K562 (cell line): ENCODE data around the gene LCA5L. TPM values are rescaled to one million over a fixed set of nuclear protein-coding genes. Genes with fewer than 3 reads are reported as not detected.

ENCODE experiments used
- BRD4 ChIP-seq: fragments of 200-600 bp; sonication (generic); IDR thresholded peaks from 2 replicates; pipeline ENCODE4 v1.6.1; 2017; ENCODE audit warnings: inconsistent platforms
- CHD2 ChIP-seq: IDR thresholded peaks from 2 replicates; pipeline ENCODE4 v1.6.1; 2011; ENCODE audit warnings: low read depth, low read length
- CREB3L1 ChIP-seq: fragments of 450-650 bp; IDR thresholded peaks from 2 replicates; pipeline ENCODE4 v1.6.1; 2014; ENCODE audit warnings: low read depth, mild to moderate bottlenecking, moderate library complexity, borderline replicate concordance
- DIDO1 ChIP-seq: fragments of 450-650 bp; IDR thresholded peaks from 2 replicates; pipeline ENCODE4 v1.6.1; 2016; ENCODE audit warnings: low read depth, missing biosample characterization, missing genetic modification characterization
- HCFC1 ChIP-seq: IDR thresholded peaks from 2 replicates; pipeline ENCODE4 v1.6.1; 2012; ENCODE audit warnings: low read depth, low read length, improper control_type of control experiment
- HDAC1 ChIP-seq, 2 experiments: fragments of 450-650 bp; IDR thresholded peaks; 2 replicates each; pipeline ENCODE4 v1.6.1; 2016 to 2017; ENCODE audit warnings: inconsistent platforms in 1 of 2, mild to moderate bottlenecking in 1 of 2, moderate library complexity in 1 of 2
- HIVEP1 ChIP-seq: fragments of 250-450 bp; sonication (Bioruptor Pico); IDR thresholded peaks from 2 replicates; pipeline ENCODE4 v1.4.0; 2020; ENCODE audit warnings: mild to moderate bottlenecking
- KAT7 ChIP-seq: sonication (generic); formaldehyde crosslinking; IDR thresholded peaks from 2 replicates; pipeline ENCODE4 v1.8.0; 2022; ENCODE audit warnings: missing genetic modification reagents, mild to moderate bottlenecking, borderline replicate concordance
- PHF21A ChIP-seq: fragments of 450-650 bp; IDR thresholded peaks from 2 replicates; pipeline ENCODE4 v1.6.1; 2017; ENCODE audit warnings: low read depth, borderline replicate concordance
- POLR2H ChIP-seq: IDR thresholded peaks from 2 replicates; pipeline ENCODE4 v1.6.1; 2016; ENCODE audit warnings: missing genetic modification characterization, low read depth, mild to moderate bottlenecking, control low read depth, missing compliant biosample characterization, moderate library complexity
- POLR3G ChIP-seq: IDR thresholded peaks from 2 replicates; pipeline ENCODE4 v1.6.1; 2011; ENCODE audit not compliant: insufficient read length, insufficient replicate concordance; ENCODE audit errors: extremely low read depth
- PRPF4 ChIP-seq: fragments of 200-400 bp; formaldehyde crosslinking; IDR thresholded peaks from one replicate; pipeline ENCODE4 v1.6.1; 2017; ENCODE audit warnings: low read length, low read depth, mild to moderate bottlenecking; ENCODE audit not compliant: insufficient read depth, poor library complexity, severe bottlenecking
- PYGO2 ChIP-seq: fragments of 450-650 bp; IDR thresholded peaks from 2 replicates; pipeline ENCODE4 v1.6.1; 2016; ENCODE audit warnings: mild to moderate bottlenecking, missing genetic modification characterization, moderate library complexity, missing compliant biosample characterization
- RAD21 ChIP-seq, 2 experiments: fragments of 250-450 bp in 1 of 2; fragments of 450-650 bp in 1 of 2; sonication (Bioruptor Pico) in 1 of 2; formaldehyde crosslinking in 1 of 2; IDR thresholded peaks in 1 of 2; conservative IDR thresholded peaks in 1 of 2; 2 replicates each; pipeline versions ENCODE4 v1.4.0 to v1.8.0; 2020 to 2022; ENCODE audit warnings: mild to moderate bottlenecking in 2 of 2, moderate library complexity in 1 of 2
- RAD51 ChIP-seq: fragments of 450-650 bp; IDR thresholded peaks from 2 replicates; pipeline ENCODE4 v1.7.1; 2016; ENCODE audit warnings: low read depth, mild to moderate bottlenecking, borderline replicate concordance
- SMARCA5 ChIP-seq: fragments of 450-650 bp; IDR thresholded peaks from 2 replicates; pipeline ENCODE4 v1.6.1; 2016
- TEAD4 ChIP-seq, 2 experiments: sonication (generic) in 1 of 2; formaldehyde crosslinking in 1 of 2; IDR thresholded peaks; 2 replicates each; pipeline versions ENCODE4 v1.6.1 to v1.8.0; 2012 to 2022; ENCODE audit warnings: borderline replicate concordance in 1 of 2, inconsistent platforms in 1 of 2, low read length in 1 of 2, mild to moderate bottlenecking in 1 of 2, missing genetic modification reagents in 1 of 2
- U2AF1 ChIP-seq: fragments of 200-400 bp; formaldehyde crosslinking; optimal IDR thresholded peaks from 2 replicates; pipeline ENCODE3; 2017; ENCODE audit warnings: mild to moderate bottlenecking, low read depth, low read length, moderate library complexity
- ZNF133 ChIP-seq: fragments of 250-450 bp; sonication (Bioruptor Pico); IDR thresholded peaks from 2 replicates; pipeline ENCODE4 v1.4.0; 2020; ENCODE audit warnings: mild to moderate bottlenecking
- ZNF449 ChIP-seq: fragments of 250-450 bp; sonication (Bioruptor Pico); IDR thresholded peaks from 2 replicates; pipeline ENCODE4 v1.8.0; 2022; ENCODE audit warnings: moderate library complexity, mild to moderate bottlenecking, inconsistent platforms
- ZNF75A ChIP-seq: fragments of 450-650 bp; formaldehyde crosslinking; IDR thresholded peaks from 2 replicates; pipeline ENCODE4 v1.4.0; 2020; ENCODE audit warnings: mild to moderate bottlenecking
- ZNF785 ChIP-seq: fragments of 250-450 bp; sonication (Bioruptor Pico); IDR thresholded peaks from 2 replicates; pipeline ENCODE4 v1.4.0; 2020; ENCODE audit warnings: mild to moderate bottlenecking
- polyA plus RNA-seq, 8 experiments: library from polyadenylated mRNA; depleted of rRNA in 4 of 8; stranded (reverse) in 5 of 8; unstranded in 3 of 8; fragments of >200 nt; fragmentation: Nextera tagmentation in 2 of 8; fragmentation: Illumina TruSeq in 1 of 8; extraction: Ambion mirVana in 2 of 8; extraction: Trizol in 1 of 8; gene quantifications; 2 replicates each; pipeline versions ENCODE4 v1.2.1 to v1.2.3, GENCODE V29; 2011 to 2014; ENCODE audit warnings: inconsistent platforms in 1 of 8, missing spikeins in 1 of 8
- total RNA-seq, 7 experiments: library from RNA; depleted of rRNA in 6 of 7; stranded (reverse); fragments of >200 nt in 6 of 7; fragmentation: Illumina TruSeq in 2 of 7; extraction: Trizol in 2 of 7; gene quantifications; 2 replicates each; pipeline versions ENCODE4 v1.2.1 to v1.2.3, GENCODE V29; 2011 to 2021; ENCODE audit warnings: low replicate concordance in 1 of 7
- TF ChIP-seq, protein P1 (sequence below): fragments of 450-650 bp; formaldehyde crosslinking; IDR thresholded peaks from 2 replicates; pipeline ENCODE4 v1.4.0; 2020; ENCODE audit warnings: mild to moderate bottlenecking
- TF ChIP-seq, protein P2 (sequence below): sonication (generic); formaldehyde crosslinking; IDR thresholded peaks from 2 replicates; pipeline ENCODE4 v1.8.0; 2022; ENCODE audit warnings: mild to moderate bottlenecking, missing genetic modification reagents, borderline replicate concordance

Gene LCA5L
- total and polyA plus RNA-seq, 9 of the 15 experiments (the other 6 are each of a cell fraction or from before 2014, with no cell fraction given): 1.8 to 4.9 (median 3.8) TPM

- peak; percentile 93 for TF ChIP-seq ZNF449 (CRISPR knock-in tag)
- TF ChIP-seq RAD51: no peak
- peak; percentile 54; the same call in 1 of the 2 replicates for TF ChIP-seq ZNF75A (CRISPR knock-in tag)
- peak; percentile 75; the same call in 1 of the 2 replicates for TF ChIP-seq PYGO2
- TF ChIP-seq, protein P1, sequence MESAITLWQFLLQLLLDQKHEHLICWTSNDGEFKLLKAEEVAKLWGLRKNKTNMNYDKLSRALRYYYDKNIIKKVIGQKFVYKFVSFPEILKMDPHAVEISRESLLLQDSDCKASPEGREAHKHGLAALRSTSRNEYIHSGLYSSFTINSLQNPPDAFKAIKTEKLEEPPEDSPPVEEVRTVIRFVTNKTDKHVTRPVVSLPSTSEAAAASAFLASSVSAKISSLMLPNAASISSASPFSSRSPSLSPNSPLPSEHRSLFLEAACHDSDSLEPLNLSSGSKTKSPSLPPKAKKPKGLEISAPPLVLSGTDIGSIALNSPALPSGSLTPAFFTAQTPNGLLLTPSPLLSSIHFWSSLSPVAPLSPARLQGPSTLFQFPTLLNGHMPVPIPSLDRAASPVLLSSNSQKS: no peak; the same call in 1 of the 2 replicates
- no peak for TF ChIP-seq POLR2H (tag)
- TF ChIP-seq TEAD4 (IDR thresholded peaks at IDR 0.05; ENCODE audit: low read length): no peak
- TF ChIP-seq TEAD4 (CRISPR knock-in tag; IDR thresholded peaks at IDR 0.05; ENCODE audit: borderline replicate concordance): no peak
- TF ChIP-seq SMARCA5: no peak
- TF ChIP-seq RAD21 (CRISPR knock-in tag; conservative IDR thresholded peaks at IDR 0.05 in 1 of 2, IDR thresholded peaks at IDR 0.05 in 1 of 2): peak in 1 of 2 experiments; percentile 19; a peak in 2 of 4 replicates
- no peak for TF ChIP-seq ZNF785 (CRISPR knock-in tag)
- TF ChIP-seq HIVEP1 (CRISPR knock-in tag): peak; percentile 95
- TF ChIP-seq CREB3L1: no peak
- TF ChIP-seq PRPF4: no peak
- TF ChIP-seq HDAC1 (IDR thresholded peaks at IDR 0.05): no peak
- TF ChIP-seq KAT7 (CRISPR knock-in tag): no peak
- TF ChIP-seq CHD2: no peak
- no peak for TF ChIP-seq U2AF1
- TF ChIP-seq BRD4: no peak
- TF ChIP-seq HCFC1: no peak
- peak; percentile 87; the same call in 1 of the 2 replicates for TF ChIP-seq ZNF133 (CRISPR knock-in tag)
- no peak for TF ChIP-seq PHF21A
- no peak for TF ChIP-seq POLR3G
- TF ChIP-seq DIDO1 (tag): peak; percentile 81
- TF ChIP-seq, protein P2, sequence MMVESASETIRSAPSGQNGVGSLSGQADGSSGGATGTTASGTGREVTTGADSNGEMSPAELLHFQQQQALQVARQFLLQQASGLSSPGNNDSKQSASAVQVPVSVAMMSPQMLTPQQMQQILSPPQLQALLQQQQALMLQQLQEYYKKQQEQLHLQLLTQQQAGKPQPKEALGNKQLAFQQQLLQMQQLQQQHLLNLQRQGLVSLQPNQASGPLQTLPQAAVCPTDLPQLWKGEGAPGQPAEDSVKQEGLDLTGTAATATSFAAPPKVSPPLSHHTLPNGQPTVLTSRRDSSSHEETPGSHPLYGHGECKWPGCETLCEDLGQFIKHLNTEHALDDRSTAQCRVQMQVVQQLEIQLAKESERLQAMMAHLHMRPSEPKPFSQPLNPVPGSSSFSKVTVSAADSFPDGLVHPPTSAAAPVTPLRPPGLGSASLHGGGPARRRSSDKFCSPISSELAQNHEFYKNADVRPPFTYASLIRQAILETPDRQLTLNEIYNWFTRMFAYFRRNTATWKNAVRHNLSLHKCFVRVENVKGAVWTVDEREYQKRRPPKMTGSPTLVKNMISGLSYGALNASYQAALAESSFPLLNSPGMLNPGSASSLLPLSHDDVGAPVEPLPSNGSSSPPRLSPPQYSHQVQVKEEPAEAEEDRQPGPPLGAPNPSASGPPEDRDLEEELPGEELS (CRISPR knock-in tag): no peak
Observed at GRCh38 chr21:39359382-39359781, 86.2 kb downstream of the LCA5L start (continued).
